HG03575 (cell line): Measurements from ENCODE around the gene SSTR3.

ENCODE experiments used
- ATAC-seq: cut with Tn5 transposase; IDR thresholded peaks from one replicate; pipeline ENCODE4 v1.9.1; 2021; ENCODE audit not compliant: unreplicated experiment, insufficient number of reproducible peaks, low FRiP score; ENCODE audit errors: extremely low read depth

Gene SSTR3

DNA sequence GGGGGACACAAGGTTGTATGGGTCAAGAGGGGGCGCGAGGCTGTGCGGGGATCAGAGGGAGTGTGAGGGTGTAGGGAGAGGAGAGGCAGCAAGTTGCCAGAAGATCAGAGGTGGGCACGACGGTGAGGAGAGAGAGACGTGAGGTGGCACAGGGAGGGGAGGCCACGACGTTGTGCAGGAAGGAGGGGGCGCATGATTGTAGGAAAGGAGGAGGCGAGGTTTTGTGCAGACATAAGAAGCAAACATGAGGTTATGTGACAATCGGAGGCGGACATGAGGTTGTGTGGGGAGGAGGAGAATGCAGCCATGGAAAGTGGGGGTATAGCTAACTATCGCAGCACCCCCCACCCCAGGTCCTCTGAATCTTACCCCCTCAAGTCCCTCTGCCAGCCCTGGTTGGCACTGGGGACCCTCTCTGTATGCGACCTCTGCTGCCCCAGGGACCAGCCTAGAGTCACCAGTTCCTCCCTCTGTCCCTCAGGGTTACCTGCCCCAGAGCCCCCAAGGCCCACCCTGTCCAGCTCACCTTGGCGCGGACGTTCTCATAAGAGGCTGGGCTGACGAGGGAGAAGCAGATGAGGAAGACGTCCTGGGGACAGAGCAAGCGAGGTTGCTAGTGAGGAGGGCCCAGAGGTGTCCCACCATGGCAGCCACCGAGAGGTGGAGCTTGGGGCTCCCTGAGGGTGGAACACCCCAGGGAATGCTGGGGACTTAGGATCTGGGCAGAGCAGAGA lies 19.3 kb upstream of the SSTR3 start:
- ATAC-seq, result no peak

DNA sequence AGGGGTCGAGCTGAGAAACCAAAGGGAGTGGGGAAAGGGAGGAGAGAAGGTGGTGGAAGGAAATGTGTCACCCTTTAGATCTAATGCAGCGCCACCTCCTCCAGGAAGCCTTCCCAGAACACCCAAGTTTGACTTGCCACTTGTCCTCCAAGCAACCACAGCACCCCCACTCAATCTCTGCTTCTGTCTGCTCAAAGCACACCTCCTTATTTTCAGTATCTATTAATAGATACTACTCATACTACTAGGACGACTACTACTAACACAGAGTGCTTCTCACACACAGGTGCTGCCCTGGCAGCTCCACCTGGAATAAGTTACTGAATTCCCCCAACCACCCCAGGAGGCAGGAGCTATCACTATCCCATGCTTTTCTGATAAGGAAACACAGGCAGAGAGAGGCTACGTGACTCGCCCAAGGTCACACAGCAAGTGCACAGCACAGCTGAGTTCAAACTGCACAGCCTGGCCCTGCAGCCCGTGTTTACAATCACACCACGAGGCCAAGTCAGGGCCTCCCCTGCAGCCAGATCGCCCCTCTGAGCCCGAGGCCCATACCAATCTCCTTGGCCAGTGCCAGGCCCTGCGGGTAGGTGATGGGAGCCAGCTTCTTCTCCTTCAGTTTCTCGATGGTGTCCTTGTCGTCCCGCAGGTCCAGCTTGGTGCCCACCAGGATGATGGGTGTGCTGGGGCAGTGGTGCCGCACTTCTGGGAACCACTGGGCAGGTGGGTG lies 18.6 kb upstream of the SSTR3 start:
- ATAC-seq, result no peak

DNA sequence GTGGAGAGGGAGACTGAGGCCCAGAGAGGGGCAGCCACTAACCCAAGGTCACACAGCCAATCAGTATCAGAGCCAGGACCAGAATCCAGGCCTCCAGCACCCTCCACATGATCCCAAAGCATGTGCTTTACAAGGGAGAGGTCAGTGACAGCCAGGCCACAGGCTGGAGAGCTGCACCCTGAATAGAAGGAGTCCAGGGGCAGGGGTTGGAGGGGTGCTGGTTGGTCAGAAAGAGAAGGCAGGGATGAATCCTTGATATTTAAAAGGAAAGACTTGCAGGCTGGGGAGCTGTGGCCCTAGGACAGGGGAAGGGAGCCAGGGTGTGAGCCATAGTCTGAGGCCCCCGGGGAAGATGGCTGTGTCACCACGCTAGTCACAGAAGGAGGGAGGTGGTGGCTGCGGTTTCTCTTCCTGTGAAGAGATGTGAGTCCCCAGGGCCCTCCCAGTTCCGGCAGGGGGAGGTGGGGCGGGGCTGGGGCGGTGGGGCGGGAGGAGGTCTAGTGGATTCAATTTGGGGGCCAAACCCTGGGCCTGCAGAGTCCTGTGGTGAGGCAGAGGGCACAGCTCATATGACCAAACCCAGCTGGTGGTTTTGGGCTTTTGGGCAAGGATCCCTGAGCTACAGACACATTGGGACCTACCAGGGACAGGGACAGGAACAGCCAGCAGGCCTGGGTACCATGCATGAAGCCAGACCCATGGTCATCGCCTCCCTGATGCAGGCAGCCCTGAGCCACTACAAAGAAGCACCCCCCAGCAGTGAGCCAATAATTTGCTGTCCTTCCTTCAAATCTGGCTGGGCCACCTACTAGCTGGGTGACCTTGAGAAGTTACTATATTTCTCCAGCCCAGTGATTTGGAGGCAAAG lies 17.8 kb upstream of the SSTR3 start:
- ATAC-seq, result no peak

DNA sequence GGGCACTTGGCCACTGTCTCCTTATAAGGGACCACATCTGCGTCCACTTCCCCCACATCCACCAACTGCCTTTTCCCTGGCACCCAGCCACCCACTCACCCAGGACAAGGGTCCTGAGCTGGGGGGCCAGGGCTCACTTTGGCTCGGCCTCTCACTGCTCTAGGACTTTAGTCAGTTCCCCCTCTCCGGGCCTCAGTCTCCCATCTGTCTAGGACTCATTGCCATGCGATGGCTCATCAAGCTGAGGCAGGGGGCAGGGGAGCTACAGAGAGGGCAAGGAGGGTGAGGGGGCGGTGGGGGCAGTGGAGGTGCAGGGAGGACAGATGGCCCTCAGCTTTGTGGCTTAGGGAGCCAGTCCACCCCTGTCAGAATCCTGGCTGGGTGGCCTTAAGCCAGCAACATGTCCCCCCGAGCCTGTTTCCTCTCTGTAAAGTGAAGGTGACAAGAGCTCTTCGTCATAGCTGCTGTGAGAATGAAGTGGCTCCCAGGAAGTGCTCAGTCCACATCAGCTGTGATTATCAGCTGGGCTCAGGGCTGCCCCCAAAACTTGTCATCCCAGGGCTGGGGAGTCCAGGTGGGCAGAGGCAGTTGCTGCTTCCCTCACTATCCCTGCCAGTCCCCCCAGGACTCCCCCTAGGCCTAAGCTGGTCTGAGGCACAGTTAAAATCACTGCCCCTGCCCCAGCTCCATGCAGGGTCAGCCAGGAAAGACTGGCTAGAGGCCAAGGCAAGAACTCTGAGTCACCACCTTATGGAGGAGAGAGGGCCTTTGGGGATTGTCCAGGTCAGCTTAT lies 16.9 kb upstream of the SSTR3 start:
- ATAC-seq, result no peak

DNA sequence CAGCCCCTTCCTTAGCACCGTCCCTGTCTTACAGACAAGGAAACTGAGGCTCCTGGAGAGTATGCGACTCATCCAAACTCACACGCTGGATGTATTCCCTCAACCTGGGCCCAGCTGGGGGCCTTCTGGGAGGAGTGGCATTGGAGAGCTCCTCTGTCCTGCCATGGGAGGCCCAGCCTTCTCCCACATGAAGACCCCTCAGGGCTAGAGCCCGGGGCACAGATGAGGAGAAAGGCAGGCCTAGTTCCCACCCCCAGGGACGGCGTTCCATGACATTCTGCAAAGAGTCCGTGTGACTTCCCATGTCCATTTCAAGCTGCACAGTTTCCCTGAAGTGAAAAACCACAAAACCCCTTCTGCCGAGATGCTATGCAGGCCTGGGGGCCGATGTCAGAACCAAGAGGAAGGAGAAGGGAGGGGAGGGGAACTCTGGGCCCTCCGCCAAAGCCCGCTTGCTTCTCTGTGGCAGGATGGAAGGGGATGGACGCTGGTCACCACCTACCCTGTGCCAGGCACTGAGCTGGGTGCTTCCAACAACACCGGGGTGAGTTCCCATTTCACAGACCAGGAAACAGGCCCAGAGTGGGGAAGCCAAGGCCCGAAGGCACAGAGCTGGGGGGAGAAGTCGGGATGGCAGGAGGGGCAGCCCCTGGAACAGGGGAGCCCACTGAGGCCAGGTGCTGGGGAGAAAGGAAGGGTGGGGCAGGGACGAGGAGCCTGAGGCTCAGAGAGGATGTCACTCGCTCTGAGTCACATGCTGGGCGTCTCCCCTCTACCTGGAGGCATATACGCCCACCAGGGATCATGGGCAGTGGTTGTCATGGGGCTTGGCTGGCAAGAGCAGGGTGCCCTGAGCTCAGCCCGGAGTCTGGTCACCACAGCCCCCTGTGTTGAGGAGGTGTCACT lies 16.1 kb upstream of the SSTR3 start:
- no peak for ATAC-seq

DNA sequence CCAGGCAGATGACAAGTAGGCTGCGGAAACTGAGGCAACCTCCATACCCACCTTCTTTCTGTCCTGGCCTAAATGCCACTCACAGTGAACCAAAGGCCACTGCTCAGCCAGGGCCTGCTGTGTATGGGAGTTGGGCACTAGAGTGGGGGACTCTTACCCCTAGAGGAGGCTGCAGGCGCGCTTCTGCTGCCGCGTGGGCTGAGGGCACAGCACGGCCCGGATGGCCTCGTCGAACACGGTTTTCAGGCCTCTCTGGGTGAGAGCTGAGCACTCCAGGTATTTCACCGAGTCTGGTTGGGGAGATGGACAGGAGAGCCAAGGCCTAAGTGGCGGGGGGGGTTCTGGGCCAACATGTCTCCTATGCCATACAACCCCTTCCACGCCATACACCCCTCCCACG lies 14.2 kb upstream of the SSTR3 start:
- ATAC-seq, result no peak

DNA sequence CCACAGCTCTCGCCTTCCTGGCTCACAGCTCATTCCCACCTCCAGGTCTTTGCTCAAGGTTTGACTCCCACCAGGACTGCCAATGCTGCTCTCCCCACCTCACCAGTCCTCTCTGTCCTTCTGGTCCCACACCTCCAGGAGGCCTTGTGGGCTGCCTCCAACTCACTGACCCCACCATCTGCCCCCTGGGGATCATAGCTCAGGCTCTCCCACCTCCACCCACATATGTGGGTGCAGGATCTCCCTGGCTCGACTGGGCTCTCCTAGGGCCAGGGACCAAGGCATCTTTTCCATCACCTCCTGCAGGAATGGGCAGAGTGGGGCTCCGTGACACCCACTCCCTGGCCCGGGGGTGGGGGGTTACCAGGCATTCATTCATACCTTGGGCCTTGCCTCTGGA lies 13.8 kb upstream of the SSTR3 start:
- ATAC-seq, result no peak

DNA sequence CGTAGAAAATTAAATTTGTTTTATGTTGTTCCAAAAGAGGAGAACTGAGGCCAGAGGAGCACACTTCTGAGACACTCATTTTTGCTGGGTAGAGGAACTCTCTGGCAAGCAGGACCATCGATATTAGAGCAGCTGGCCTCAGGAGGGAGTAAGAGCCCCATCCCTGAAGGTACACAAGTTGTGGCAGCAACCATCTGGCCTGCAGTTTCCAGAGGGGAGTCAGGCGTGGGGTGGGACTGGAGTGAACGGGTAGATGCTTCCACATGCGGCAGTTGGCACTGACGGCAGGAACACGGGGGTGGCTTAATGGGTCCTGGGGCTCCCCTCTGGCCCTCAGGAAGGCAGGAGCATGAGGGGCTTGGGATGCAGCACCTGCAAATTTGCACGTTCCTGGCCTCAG lies 13.2 kb upstream of the SSTR3 start:
- no peak for ATAC-seq

DNA sequence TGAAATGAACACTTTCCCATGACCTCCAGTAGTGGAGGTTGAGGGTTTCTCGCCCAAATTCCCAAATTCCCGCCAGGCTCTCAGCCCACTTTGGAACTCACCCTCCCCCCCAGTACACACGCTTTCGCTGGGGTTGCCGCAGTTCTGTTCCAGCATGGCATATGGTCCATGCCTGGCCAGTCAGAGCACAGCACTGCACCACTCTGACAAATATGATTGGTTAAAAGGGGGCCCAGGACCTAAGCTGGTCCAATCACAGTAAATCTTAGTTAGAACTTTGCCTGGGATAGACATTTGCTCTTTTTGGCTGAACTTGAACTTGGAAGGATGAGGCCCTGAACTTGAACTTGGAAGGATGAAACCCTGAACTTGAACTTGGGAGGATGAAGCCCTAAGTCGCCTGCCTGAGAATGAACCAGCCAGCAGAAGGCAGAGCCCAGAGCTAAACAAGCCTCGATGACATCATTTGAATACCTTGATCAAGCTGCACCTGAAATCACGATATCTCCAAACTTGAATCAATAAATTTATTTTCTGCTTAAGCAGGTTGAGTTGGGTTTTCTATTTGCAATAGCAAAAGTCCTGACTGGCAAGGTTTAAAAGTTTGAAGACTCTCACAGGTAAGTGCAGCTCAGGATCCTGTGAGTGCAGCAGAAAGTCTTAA lies 12.6 kb upstream of the SSTR3 start:
- ATAC-seq, result no peak

DNA sequence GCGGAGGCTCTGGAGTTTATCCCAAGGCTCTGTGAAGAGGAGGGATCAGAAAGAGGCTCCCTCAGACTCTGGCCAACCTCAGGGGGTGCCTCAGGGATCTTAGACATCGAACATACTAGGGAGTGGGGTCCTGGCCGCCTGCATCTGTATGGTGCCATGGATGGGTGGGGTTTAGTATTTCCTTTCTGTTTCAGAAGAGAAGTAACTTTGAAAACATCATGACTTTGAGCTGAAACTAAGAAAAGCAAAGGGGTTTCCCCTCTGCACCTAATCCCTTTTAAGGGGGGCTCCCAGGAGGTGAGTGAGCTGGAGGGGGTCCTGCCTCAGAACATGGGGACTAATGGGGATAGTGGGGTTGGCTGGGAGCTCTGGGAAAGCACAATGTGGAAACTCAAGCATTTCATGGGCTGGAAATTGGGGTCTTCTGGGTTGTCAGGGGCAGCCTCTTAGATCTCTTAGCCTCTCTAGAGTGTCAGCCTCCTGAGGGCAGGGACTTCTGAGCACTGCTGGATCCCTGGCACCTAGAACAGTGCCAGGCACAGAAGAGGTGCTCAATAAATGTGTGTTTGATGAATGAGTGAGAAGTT lies 11.8 kb upstream of the SSTR3 start:
- no peak for ATAC-seq

DNA sequence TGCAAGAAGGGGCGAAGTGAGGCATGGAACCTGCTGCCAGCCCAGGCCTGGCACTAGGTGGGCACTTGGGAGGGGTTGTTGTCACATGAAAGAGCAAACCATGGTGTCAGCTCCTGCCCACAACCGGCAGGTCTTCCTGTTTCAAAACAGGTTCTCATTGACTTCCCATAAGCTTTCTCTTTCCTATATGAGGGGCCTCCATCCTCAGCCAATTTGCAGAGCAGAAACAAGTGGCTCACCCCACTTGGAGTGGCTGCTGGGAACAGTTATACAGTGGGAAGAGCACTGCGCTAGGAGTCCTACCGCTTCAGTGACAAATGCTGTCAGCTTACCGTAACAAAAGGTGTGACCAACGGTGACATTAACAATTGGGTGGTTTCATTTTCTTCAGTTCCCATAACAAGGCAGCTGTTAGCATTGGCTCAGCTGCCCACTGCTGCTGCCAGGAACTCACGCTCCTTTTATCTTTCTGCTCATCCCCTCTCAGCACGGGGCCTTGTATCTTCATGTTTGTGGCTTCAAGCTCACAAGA lies 10.2 kb upstream of the SSTR3 start:
- ATAC-seq, result no peak

DNA sequence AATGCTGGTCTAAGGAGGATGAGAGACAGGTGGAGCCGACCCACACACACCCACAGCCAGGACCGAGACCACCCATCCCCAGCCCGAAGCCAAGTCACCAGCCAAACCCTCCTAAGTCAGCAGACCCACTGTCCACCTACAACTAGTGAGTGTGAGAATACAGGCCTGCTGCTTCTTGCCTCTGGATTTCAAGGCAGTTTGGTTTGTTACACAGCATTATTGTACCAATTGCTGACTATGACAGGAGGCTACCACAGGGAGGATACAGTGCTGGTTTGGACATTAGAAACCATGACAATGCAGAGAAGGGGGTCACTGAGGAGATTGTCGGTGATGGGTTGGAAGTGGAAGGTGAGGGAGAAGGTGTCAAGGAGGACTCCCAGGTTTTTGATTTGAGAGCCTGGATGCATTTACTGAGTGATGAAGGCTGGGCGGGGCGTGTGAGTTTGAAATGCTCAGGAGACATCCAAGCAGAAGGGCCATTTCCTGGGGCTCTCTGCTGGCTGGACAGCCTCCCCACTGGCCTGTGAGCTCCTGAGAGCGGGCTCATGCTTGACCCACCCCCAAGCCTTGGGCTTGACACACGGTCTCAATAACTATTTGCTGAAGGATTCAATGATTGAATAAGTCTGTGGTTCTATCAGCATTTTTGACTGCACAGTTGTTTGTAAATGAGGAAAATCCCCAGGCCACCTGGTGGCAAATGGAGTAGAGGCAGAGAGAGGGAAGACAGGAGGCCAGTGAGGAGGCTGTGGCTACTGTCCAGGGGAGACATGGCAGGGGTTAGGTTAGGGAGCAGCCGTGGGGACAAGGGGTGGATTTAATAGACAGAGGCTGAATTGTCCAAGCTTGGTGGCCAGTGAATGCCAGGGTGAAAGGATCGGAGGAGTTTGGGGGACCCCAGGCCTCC lies 9.4 kb upstream of the SSTR3 start:
- ATAC-seq, result no peak

DNA sequence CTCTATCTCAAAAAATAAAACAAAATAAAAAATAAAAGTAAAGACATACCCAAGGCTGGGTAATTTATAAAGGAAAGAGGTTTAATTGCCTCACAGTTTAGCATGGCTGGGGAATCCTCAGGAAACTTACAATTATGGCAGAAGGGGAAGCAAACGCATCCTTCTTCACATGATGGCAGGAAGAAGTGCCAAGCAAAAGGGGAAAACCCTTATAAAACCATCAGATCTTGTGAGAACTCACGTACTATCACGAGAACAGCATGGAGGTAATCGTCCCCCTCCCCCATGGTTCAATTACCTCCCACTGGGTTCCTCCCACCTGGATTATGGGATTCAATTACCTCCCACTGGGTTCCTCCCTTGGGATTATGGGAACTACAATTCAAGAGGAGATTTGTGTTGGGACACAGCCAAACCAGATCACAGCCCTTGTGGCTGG lies 8.3 kb upstream of the SSTR3 start:
- no peak for ATAC-seq

DNA sequence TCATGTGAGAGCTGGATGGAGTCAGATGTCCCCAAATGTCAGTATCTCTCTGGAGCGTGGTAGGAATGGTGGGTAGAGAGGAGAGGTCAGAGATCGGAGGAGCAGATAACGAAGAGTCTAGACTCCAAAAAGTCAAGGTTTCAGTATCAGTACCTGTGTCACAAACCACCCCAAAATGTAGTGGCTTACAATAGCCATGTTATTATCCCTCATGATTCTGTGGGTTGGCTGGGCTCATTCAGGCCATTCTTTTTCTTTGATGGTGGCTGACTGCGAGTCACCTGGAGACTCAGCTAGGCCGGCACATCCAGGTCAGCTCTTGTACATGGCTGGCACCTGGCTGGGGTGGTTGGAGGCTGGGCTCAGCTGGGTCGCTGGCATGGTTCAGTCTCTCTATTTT lies 7.3 kb upstream of the SSTR3 start:
- ATAC-seq, result no peak

DNA sequence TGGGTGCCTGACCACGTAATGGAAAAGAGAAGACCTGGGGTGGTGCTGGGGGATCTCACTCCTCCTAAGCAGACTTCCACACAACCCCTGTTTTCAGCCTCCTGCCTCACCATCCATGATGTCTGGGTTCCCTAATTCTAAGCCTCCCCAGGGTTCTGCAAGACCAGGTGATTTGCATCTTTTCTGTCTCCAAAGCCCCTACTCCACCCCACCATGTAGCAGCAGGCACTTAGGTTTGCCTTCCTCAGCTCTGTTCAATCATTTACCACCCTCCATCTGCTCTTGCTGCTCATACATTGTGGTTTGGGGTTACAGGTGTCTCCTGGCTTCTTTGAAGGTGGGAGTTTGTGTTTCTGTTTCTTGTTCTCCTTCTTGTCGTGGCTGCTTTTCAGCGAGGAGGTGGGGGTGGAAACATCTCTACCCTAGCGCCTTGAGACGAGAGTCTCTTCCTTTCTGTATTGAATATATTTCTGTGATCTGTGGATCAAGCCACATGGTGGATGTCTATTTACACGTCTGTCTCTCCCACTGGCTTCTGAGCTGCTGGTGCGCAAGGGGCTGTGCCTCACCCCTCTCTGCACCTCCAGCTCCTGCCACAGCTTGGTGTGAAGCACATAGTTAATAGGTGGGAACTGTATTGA lies 6.6 kb upstream of the SSTR3 start:
- ATAC-seq, result peak; percentile 62

DNA sequence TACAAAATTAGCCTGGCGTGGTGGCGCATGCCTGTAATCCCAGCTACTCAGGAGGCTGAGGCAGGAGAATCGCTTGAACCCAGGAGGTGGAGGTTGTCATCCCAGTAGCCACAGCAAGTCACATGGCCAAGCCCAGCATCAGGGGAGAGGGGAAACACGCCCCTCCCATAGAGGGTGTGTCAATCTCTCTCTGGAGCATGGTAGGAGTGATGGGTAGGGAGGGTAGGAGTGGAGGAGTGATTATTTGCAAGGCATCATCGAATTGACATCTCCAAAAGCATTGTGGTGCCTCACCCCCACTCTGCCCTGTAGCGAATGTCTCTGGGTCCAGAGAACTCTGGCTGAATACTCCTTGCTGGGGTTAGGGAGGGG lies 6.1 kb upstream of the SSTR3 start:
- ATAC-seq, result no peak
